Adipocyte (in vitro differentiated cells): ENCODE measurements around the gene TBC1D22B.
"Not testable (repeated sequence)": the region's sequence is repeated elsewhere in the genome, so short reads cannot be mapped to it uniquely, and the experiment has no call there.

Source experiments
- DNase-seq: peaks from one replicate; pipeline ENCODE4 v3.0.0-alpha.2; 2015; ENCODE audit warnings: low read depth
- H3K27me3 ChIP-seq: replicated peaks from 2 replicates; pipeline ENCODE4 v1.7.0; 2013; ENCODE audit warnings: mild to moderate bottlenecking, low read length, moderate library complexity; ENCODE audit not compliant: control insufficient read depth, insufficient read depth
- H3K36me3 ChIP-seq: 2 replicates; pipeline ENCODE4 v1.7.0; 2013; ENCODE audit warnings: low read length, mild to moderate bottlenecking, moderate library complexity; ENCODE audit not compliant: control insufficient read depth, insufficient read depth, severe bottlenecking
- H3K4me1 ChIP-seq: 2 replicates; pipeline ENCODE4 v1.7.0; 2013; ENCODE audit warnings: mild to moderate bottlenecking, low read length, moderate library complexity; ENCODE audit not compliant: control insufficient read depth, insufficient read depth
- H3K4me3 ChIP-seq: 2 replicates; pipeline ENCODE4 v1.7.0; 2013; ENCODE audit warnings: mild to moderate bottlenecking, low read length, moderate library complexity
- H3K9ac ChIP-seq: 2 replicates; pipeline ENCODE4 v1.7.0; 2013; ENCODE audit warnings: mild to moderate bottlenecking, low read length, moderate library complexity
- H3K9me3 ChIP-seq: 2 replicates; pipeline ENCODE4 v1.7.0; 2013; ENCODE audit warnings: mild to moderate bottlenecking, low read length, moderate library complexity; ENCODE audit not compliant: control insufficient read depth

Gene TBC1D22B

DNA sequence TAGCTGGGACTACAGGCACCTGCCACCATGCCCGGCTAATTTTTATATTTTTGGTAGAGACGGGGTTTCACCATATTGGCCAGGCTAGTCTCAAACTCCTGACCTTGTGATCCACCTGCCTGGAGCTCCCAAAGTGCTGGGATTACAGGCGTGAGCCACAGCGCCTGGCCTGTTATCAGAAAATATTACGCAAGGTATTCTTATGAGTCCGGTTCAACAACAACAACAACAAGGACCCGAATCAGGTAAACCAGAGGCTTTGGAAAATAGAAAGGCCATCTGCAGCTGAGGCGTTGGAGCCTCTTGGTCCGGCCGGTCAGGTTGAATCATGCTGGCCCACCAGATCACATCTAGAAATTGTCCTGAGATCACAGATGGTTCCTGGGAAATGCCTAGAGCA lies 49.9 kb downstream of the TBC1D22B start:
- not testable (repeated sequence) for H3K4me3 ChIP-seq, H3K9ac ChIP-seq, DNase-seq, H3K36me3 ChIP-seq, H3K27me3 ChIP-seq, H3K9me3 ChIP-seq
- peaks cover 15% of the 10 kb centered on the region for H3K4me1 ChIP-seq

GRCh38 chr6:37308069-37308815 lies 50.7 kb downstream of the TBC1D22B start:
- H3K27me3 ChIP-seq = no peaks in the 10 kb centered on the region
- peak; percentile 27 for DNase-seq
- peaks cover 14% of the 10 kb centered on the region for H3K36me3 ChIP-seq

GRCh38 chr6:37309046-37309445 lies 51.5 kb downstream of the TBC1D22B start:
- Histone ChIP-seq H3K4me1 (peaks cover 3% of the 10 kb centered on the region), H3K36me3 (peaks cover 21% of the 10 kb centered on the region), H3K4me3 (no peak overlapping the region), H3K9ac (no peak overlapping the region), H3K27me3 (no peaks in the 10 kb centered on the region), H3K9me3 (no peaks in the 10 kb centered on the region)
- DNase-seq = no peak

More at GRCh38 chr6:37308069-37308815, 50.7 kb downstream of the TBC1D22B start:
- Histone ChIP-seq H3K9me3 (no peaks in the 10 kb centered on the region), H3K4me3 (no peak overlapping the region), H3K9ac (no peak overlapping the region), H3K4me1 (peaks cover 8% of the 10 kb centered on the region)

DNA sequence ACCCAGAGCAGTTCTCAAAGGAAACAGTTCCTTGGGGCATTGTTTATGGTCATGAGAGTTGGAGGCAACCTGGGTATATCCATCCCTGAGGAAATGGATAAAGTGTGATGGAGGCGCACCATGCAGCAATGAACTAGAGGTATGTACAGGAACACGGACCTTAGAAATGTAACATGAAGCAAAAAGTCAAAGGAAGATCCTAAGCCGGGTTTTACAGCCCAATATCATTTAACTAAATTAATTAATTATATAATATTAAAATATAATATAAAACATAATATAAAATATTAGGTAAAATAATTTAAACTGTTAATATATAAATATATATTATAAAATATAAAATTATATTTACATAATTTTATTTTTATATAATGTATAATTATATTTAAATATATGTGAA lies 52.1 kb downstream of the TBC1D22B start:
- peaks cover 24% of the 10 kb centered on the region for H3K36me3 ChIP-seq
- no peak for DNase-seq
- H3K9ac ChIP-seq = no peak overlapping the region
- no peak overlapping the region for H3K4me3 ChIP-seq
- H3K4me1 ChIP-seq = peaks cover 3% of the 10 kb centered on the region
- no peaks in the 10 kb centered on the region for H3K9me3 ChIP-seq
- H3K27me3 ChIP-seq = no peaks in the 10 kb centered on the region

GRCh38 chr6:37310966-37311365 lies 53.4 kb downstream of the TBC1D22B start:
- H3K36me3 ChIP-seq = peaks cover 22% of the 10 kb centered on the region
- H3K9ac ChIP-seq = no peak overlapping the region
- H3K4me1 ChIP-seq = peaks cover 3% of the 10 kb centered on the region
- no peaks in the 10 kb centered on the region for H3K9me3 ChIP-seq
- no peak for DNase-seq
- no peaks in the 10 kb centered on the region for H3K27me3 ChIP-seq
- H3K4me3 ChIP-seq = no peak overlapping the region

DNA sequence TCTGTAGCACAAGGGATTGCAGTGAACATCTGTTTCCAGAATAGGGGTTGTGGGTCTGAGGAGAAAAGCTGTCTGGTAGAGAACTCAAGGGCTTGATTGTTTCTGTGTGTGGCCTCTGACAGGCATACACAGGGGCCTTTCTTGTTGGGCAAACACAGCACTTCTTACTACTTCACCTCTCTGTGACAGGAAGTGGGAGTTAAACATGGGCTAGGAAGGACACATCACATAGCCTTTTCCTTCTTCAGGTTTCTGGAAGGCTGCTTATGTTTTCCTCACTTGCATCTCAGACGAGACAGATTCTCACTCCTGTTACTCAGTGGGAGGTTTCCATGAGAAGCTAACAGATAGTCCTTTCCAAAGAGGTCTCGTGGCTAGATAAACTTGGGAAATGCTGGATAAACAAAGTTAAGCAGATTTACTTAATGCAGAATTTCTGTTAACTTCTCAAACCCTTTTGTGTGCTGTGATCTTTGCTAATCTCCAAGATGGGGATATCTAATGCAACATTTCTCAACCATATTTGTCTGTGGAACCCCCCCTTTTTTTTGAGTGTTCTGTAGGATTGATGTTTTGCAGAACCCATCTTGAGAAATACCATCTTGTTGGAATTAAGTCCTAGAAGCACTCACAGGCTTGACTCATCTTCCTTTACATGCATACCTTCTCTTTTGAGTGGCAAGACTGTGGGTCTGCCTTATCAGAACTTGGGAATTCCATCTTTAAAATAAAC lies 54.3 kb downstream of the TBC1D22B start:
- Histone ChIP-seq H3K27me3 (no peaks in the 10 kb centered on the region), H3K9ac (no peak overlapping the region), H3K4me1 (peaks cover 3% of the 10 kb centered on the region), H3K9me3 (no peaks in the 10 kb centered on the region), H3K4me3 (no peak overlapping the region), H3K36me3 (peaks cover 24% of the 10 kb centered on the region)
- peak; percentile 57 for DNase-seq

DNA sequence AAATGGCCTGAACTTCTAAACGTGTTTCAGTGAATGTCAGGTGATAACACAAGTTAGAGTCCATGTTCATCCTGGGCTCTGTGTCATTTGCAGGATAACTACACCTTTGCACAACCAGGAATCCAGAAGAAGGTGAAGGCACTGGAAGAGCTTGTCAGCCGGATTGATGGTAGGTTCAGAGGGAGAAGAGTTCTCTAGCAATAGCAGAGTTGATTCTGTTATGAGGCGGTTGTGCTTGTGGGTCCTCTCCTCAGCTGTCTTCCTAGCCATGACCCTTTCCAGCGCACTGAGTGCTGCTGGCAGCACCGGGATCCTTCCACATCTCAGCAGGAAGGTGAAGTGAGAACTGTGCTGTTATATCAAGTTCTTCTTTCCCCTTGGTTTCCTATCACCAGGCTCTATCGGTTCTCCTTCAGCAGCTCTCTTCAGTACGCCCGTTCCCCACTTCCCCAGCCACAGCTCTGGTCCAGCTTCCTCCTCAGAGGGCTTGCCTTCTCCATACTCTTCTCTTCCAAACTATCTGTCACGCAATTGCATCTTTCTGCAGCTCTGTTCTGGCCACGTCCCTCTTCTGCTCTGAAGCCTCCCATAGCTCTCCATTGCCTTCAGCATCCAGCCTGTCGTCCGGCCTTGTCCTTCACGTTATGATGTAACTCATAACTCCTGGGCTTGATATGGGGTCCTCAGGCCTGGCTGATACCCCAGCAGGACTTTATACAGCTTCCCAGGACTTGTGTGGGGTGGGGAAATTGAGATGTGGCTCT lies 56.3 kb downstream of the TBC1D22B start:
- peaks cover 38% of the 10 kb centered on the region for H3K36me3 ChIP-seq
- H3K9ac ChIP-seq = no peak overlapping the region

GRCh38 chr6:37314487-37315156 lies 57.0 kb downstream of the TBC1D22B start:
- peak; percentile 42 for DNase-seq

More for the DNA sequence above, 56.3 kb downstream of the TBC1D22B start:
- Histone ChIP-seq H3K4me3 (no peak overlapping the region), H3K9me3 (no peaks in the 10 kb centered on the region), H3K27me3 (no peaks in the 10 kb centered on the region), H3K4me1 (peaks cover 3% of the 10 kb centered on the region)
- DNase-seq = no peak

DNA sequence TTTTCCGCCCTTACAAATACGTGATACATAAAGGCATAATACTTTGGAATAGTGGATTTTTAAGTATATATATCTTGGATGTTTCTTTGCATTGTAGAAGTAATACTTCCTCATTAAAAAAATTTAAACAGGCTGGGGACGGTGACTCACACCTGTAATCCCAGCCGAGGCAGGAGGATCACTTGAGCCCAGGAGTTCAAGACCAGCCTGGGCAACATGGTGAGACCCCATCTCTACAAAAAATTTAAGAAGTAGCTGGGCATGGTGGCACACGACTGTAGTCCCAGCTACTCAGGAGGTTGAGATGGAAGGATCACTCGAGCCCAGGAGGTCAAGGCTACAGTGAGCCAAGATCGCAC lies 57.6 kb downstream of the TBC1D22B start:
- H3K27me3 ChIP-seq = no peaks in the 10 kb centered on the region
- H3K36me3 ChIP-seq = peaks cover 38% of the 10 kb centered on the region
- no peak for DNase-seq
- peaks cover 5% of the 10 kb centered on the region for H3K4me1 ChIP-seq
- H3K4me3 ChIP-seq = no peak overlapping the region
- H3K9me3 ChIP-seq = no peaks in the 10 kb centered on the region
- H3K9ac ChIP-seq = no peak overlapping the region

More at GRCh38 chr6:37314487-37315156, 57.0 kb downstream of the TBC1D22B start:
- no peak overlapping the region for H3K4me3 ChIP-seq
- peaks cover 38% of the 10 kb centered on the region for H3K36me3 ChIP-seq
- H3K4me1 ChIP-seq = peaks cover 3% of the 10 kb centered on the region
- H3K9ac ChIP-seq = no peak overlapping the region
- H3K9me3 ChIP-seq = no peaks in the 10 kb centered on the region
- H3K27me3 ChIP-seq = no peaks in the 10 kb centered on the region

DNA sequence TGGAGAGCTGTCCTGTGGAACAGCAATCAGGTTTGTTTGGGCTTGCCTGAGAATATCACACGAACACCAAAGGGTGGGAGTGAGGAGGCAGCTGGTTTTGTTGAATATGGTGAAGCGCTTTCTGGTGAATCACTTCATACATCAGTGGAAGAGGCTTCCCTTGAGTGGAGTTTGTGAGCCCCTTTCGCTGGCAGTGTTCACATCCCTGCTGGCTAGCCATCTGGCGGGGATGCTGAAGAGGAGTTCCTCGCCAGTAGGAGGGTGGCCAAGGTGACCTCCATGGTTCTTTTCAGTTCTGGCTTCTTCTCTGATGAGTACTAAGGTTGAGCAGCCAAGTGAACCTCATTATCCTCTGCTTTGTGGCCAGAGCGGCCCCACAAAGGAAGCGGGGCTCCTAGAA lies 58.5 kb downstream of the TBC1D22B start:
- H3K4me1 ChIP-seq = peaks cover 5% of the 10 kb centered on the region
- no peaks in the 10 kb centered on the region for H3K9me3 ChIP-seq
- H3K36me3 ChIP-seq = peaks cover 38% of the 10 kb centered on the region
- no peak for DNase-seq
- no peak overlapping the region for H3K4me3 ChIP-seq
- H3K27me3 ChIP-seq = no peaks in the 10 kb centered on the region
- no peak overlapping the region for H3K9ac ChIP-seq
